GM19455 (cell line): ENCODE data around the gene MACROD2.
"Not testable (repeated sequence)": the region's sequence is repeated elsewhere in the genome, so short reads cannot be mapped to it uniquely, and the experiment has no call there.

Experiments used
- ATAC-seq: cut with Tn5 transposase; IDR thresholded peaks from one replicate; pipeline ENCODE4 v1.9.1; 2021; ENCODE audit not compliant: unreplicated experiment

MACROD2 gene

GRCh38 chr20:16005021-16005914 is 2010.0 kb downstream of the MACROD2 start:
- no peak for ATAC-seq

- ATAC-seq, result no peak
Observed at GRCh38 chr20:16005915-16006493, 2010.7 kb downstream of the MACROD2 start.

GRCh38 chr20:16007164-16007563 is 2011.8 kb downstream of the MACROD2 start:
- ATAC-seq, result peak; percentile 98

GRCh38 chr20:16007962-16008361 is 2012.6 kb downstream of the MACROD2 start:
- no peak for ATAC-seq

GRCh38 chr20:16011056-16011455 is 2015.7 kb downstream of the MACROD2 start:
- no peak for ATAC-seq

- ATAC-seq, result no peak
Observed at GRCh38 chr20:16011519-16011918, 2016.2 kb downstream of the MACROD2 start.

DNA sequence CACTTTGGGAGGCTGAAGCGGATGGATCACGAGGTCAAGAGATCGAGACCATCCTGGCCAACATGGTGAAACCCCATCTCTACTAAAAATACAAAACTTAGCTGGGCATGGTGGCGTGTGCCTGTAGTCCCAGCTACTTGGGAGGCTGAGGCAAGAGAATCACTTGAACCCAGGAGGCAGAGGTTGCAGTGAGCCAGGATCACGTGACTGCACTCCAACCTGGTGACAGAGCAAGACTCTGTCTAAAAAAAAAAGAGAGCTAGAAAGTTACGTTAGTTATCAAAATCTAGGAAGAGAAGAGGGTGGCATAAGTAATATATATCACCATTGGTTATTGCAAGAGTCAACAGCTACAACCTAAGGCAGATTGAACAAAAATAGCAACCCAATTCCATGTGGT is 2017.6 kb downstream of the MACROD2 start:
- ATAC-seq, result not testable (repeated sequence)

DNA sequence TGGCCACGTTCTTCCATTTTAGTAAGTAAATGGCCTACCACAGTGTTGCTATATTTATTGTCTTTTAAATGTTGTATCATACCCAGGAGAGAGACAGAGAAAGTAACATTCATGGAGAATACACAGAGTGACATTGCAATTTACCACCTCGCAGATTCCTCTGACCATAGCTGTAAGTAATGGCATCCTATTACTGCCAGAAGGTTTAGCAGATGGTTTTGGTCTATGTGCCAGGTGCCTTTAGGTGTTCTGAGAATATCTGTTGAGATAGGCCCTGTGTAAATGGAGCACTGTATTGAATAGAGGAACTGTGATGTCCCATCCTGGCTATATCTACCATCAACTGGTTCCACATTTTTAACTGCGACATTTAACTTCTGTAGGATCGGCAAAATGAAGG is 2018.3 kb downstream of the MACROD2 start:
- no peak for ATAC-seq

DNA sequence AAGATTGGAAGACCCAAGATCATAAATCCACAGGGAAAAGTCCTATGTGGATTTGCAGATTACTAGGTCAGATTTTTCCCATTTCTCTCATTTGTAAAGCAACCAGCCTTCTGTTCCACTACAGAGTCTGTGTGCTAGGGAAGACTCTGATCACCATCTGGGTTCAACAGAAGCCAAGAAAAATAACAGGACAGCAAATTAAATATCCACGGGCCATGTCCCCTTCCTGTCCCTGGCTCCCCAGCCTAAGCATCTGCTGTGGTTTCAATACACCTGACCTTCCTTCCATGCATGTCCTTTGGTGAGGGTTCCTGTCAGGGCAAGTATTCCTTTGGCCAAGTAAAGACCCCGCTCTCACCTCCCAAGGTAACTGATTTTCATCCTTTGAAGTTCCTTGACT is 2019.1 kb downstream of the MACROD2 start:
- no peak for ATAC-seq

- no peak for ATAC-seq
Observed at GRCh38 chr20:16017656-16018055, 2022.3 kb downstream of the MACROD2 start.

GRCh38 chr20:16018881-16019280 is 2023.6 kb downstream of the MACROD2 start:
- no peak for ATAC-seq

GRCh38 chr20:16020971-16021370 is 2025.7 kb downstream of the MACROD2 start:
- no peak for ATAC-seq

GRCh38 chr20:16025084-16025483 is 2029.8 kb downstream of the MACROD2 start:
- no peak for ATAC-seq

DNA sequence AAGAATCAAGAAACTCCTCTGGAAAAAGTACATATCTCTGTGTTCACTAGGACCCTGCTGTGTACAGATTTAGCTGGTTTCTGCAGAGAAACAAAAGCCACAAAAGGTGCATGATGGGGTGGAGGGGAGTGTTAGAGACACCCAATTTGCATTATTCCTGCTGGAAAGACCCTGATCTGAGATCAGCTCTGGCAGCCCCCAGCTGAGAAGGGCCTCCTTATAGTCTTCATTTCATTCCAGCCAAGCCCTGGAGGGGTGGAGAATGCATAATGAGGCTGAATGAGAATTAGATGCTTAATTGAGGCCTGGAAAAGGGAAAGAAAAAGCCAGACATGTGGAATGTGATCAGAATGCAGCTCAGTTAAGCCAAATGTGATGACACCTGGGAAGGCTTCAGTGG is 2032.4 kb downstream of the MACROD2 start:
- ATAC-seq, result no peak

GRCh38 chr20:16028923-16029322 is 2033.6 kb downstream of the MACROD2 start:
- ATAC-seq, result no peak

GRCh38 chr20:16030253-16030652 is 2034.9 kb downstream of the MACROD2 start:
- no peak for ATAC-seq

GRCh38 chr20:16035576-16035975 is 2040.3 kb downstream of the MACROD2 start:
- ATAC-seq, result no peak

- no peak for ATAC-seq
Observed at GRCh38 chr20:16036331-16036730, 2041.0 kb downstream of the MACROD2 start.

GRCh38 chr20:16040742-16041141 is 2045.4 kb downstream of the MACROD2 start:
- no peak for ATAC-seq

DNA sequence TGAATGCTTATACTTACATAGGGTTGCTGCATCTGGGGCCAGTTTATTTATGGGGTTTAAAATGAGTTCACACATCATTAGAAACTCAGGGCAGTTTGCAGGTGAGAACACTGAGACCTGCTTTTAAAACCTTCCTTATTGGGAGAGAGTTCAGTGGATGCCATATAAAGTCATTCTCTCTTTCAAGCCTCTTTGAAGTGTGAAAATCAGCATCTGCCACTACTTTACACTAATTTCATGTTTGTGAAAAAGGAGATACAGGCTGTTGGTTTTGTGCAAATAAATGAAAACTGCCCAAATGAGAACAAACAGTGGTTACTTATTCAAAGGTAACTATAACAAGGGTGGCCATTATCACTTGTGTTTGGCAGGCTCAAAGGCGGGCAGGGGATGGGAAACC is 2047.4 kb downstream of the MACROD2 start:
- ATAC-seq, result no peak

GRCh38 chr20:16043931-16044330 is 2048.6 kb downstream of the MACROD2 start:
- ATAC-seq, result no peak

- no peak for ATAC-seq
Observed at GRCh38 chr20:16048876-16049275, 2053.6 kb downstream of the MACROD2 start.
